Fibroblast of skin of back (primary cell): Measurements from ENCODE around the gene ARMC5.
A peak's percentile ranks its signal among the peaks of the same experiment; 100 is the strongest.
"Not testable (repeated sequence)": the region's sequence is repeated elsewhere in the genome, so short reads cannot be mapped to it uniquely, and the experiment has no call there.

ENCODE experiments used
- DNase-seq: peaks from one replicate; pipeline ENCODE4 v3.0.0-alpha.2; 2013

ARMC5 gene

GRCh38 chr16:31435341-31436220 lies 23.7 kb upstream of the ARMC5 start:
- no peak for DNase-seq

GRCh38 chr16:31436221-31437045 lies 22.9 kb upstream of the ARMC5 start:
- no peak for DNase-seq

- no peak for DNase-seq
Measured at GRCh38 chr16:31438414-31438813, 20.9 kb upstream of the ARMC5 start.

- DNase-seq = not testable (repeated sequence)
Measured at GRCh38 chr16:31439023-31439422, 20.3 kb upstream of the ARMC5 start.

- DNase-seq = no peak
Measured at GRCh38 chr16:31439519-31439918, 19.8 kb upstream of the ARMC5 start.

- no peak for DNase-seq
Measured at GRCh38 chr16:31440516-31441184, 18.7 kb upstream of the ARMC5 start.

GRCh38 chr16:31441956-31442355 lies 17.3 kb upstream of the ARMC5 start:
- DNase-seq = no peak

- DNase-seq = not testable (repeated sequence)
Measured at GRCh38 chr16:31445931-31446330, 13.4 kb upstream of the ARMC5 start.

- no peak for DNase-seq
Measured at GRCh38 chr16:31451201-31451600, 8.1 kb upstream of the ARMC5 start.

GRCh38 chr16:31451681-31452351 lies 7.5 kb upstream of the ARMC5 start:
- peak; percentile 80 for DNase-seq

- peak; percentile 96 for DNase-seq
Measured at GRCh38 chr16:31452631-31453106, 6.6 kb upstream of the ARMC5 start.

- DNase-seq = peak; percentile 73
Measured at GRCh38 chr16:31453255-31454204, 5.8 kb upstream of the ARMC5 start.

- DNase-seq = no peak
Measured at GRCh38 chr16:31455601-31456314, 3.5 kb upstream of the ARMC5 start.

GRCh38 chr16:31456988-31457360 lies 2.3 kb upstream of the ARMC5 start:
- no peak for DNase-seq

GRCh38 chr16:31458073-31458843 lies 1.0 kb upstream of the ARMC5 start:
- DNase-seq = peak; percentile 44

- DNase-seq = peak; percentile 99
Measured at GRCh38 chr16:31459687-31460581, 633 bp downstream of the ARMC5 start.

GRCh38 chr16:31460582-31461002 lies 1.3 kb downstream of the ARMC5 start:
- DNase-seq = peak; percentile 60

- DNase-seq = no peak
Measured at GRCh38 chr16:31461201-31461920, 2.1 kb downstream of the ARMC5 start.
